ENCODE data around the gene LYSMD3.

- TF ChIP-seq POLR2A (IDR thresholded peaks at IDR 0.05) (no peak), CTCF (IDR thresholded peaks at IDR 0.05) (no peak), EP300 (IDR thresholded peaks at IDR 0.05) (no peak)
These were observed 32.4 kb upstream of the LYSMD3 start for GRCh38 chr5:90561766-90562165.
